HAP-1 (cell line): ENCODE measurements around the gene IL37.

Experiments used
- DNase-seq, 2 experiments: peaks; one replicate each; pipeline ENCODE4 v3.0.0-alpha.2; 2016 to 2020; ENCODE audit warnings: low spot score in 2 of 2
- H3K27me3 ChIP-seq: fragments of 250-450 bp; sonication (Bioruptor Pico); 2 replicates; pipeline ENCODE4 v1.5.1; 2020; ENCODE audit warnings: low read depth, mild to moderate bottlenecking, moderate library complexity
- H3K36me3 ChIP-seq: fragments of 250-450 bp; sonication (Bioruptor Pico); replicated peaks from 2 replicates; pipeline ENCODE4 v1.5.1; 2020; ENCODE audit warnings: mild to moderate bottlenecking
- H3K4me1 ChIP-seq: fragments of 250-450 bp; sonication (Bioruptor Pico); 2 replicates; pipeline ENCODE4 v1.5.1; 2020; ENCODE audit warnings: mild to moderate bottlenecking
- H3K4me3 ChIP-seq: fragments of 250-450 bp; sonication (Bioruptor Pico); 2 replicates; pipeline ENCODE4 v1.5.1; 2020; ENCODE audit warnings: mild to moderate bottlenecking, moderate library complexity
- H3K9me3 ChIP-seq: fragments of 250-450 bp; sonication (Bioruptor Pico); 2 replicates; pipeline ENCODE4 v1.5.1; 2020; ENCODE audit warnings: mild to moderate bottlenecking, moderate library complexity
- in situ Hi-C: fragments of 300-500 bp; cut with MboI; formaldehyde crosslinking; loops from 3 replicates; pipeline ENCODE4 v1.14.3; 2020; ENCODE audit warnings: low sequenced_read_pairs, inconsistent platforms, mixed read lengths

Gene IL37

DNA sequence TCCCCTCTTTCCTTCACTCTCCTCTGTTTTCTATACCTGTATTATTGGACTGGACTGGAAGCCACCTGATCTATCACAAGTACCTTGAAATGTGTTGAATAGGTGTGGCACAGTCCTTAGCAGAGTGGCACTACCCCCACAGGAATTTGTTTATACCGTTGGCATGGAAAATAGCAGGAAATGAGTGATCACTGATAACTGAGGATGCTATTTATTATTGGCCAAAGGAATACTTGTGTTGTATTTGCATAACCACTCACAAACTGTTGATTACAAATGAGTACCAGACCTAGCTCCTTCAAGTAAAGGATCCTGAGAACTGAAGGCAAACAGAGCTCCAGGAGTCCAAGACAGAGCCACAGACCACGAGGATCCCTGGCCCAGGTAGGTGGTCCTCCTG lies at the start of gene IL37:
Gene IL37, plus strand, starts transcription at position 301 of the 400 bp plus-strand sequence. CDS start 1,848 bp downstream, outside the sequence.
- no peaks in the 10 kb centered on the region for H3K9me3 ChIP-seq
- in situ Hi-C loops: no loop called here
- DNase-seq: no peak
- H3K4me1 ChIP-seq: no peaks in the 10 kb centered on the region
- H3K4me3 ChIP-seq: no peak within 1 kb of the TSS
- H3K27me3 ChIP-seq: no peaks in the 10 kb centered on the region
- H3K36me3 ChIP-seq: no peaks in the 10 kb centered on the region

GRCh38 chr2:112864072-112864471 lies 46.9 kb upstream of the IL37 start:
- Histone ChIP-seq H3K36me3 (no peaks in the 10 kb centered on the region), H3K27me3 (no peaks in the 10 kb centered on the region), H3K4me3 (no peak overlapping the region), H3K4me1 (no peaks in the 10 kb centered on the region; the same call in 1 of the 2 replicates), H3K9me3 (peaks cover 21% of the 10 kb centered on the region)
- in situ Hi-C loops: no loop called here
- no peak for DNase-seq

- Histone ChIP-seq H3K9me3 (peaks cover 3% of the 10 kb centered on the region), H3K36me3 (no peaks in the 10 kb centered on the region), H3K4me1 (peaks cover 8% of the 10 kb centered on the region), H3K4me3 (no peak overlapping the region), H3K27me3 (no peaks in the 10 kb centered on the region)
- in situ Hi-C loops: no loop called here
- no peak for DNase-seq
These were observed 44.7 kb upstream of the IL37 start for GRCh38 chr2:112866128-112866835.

DNA sequence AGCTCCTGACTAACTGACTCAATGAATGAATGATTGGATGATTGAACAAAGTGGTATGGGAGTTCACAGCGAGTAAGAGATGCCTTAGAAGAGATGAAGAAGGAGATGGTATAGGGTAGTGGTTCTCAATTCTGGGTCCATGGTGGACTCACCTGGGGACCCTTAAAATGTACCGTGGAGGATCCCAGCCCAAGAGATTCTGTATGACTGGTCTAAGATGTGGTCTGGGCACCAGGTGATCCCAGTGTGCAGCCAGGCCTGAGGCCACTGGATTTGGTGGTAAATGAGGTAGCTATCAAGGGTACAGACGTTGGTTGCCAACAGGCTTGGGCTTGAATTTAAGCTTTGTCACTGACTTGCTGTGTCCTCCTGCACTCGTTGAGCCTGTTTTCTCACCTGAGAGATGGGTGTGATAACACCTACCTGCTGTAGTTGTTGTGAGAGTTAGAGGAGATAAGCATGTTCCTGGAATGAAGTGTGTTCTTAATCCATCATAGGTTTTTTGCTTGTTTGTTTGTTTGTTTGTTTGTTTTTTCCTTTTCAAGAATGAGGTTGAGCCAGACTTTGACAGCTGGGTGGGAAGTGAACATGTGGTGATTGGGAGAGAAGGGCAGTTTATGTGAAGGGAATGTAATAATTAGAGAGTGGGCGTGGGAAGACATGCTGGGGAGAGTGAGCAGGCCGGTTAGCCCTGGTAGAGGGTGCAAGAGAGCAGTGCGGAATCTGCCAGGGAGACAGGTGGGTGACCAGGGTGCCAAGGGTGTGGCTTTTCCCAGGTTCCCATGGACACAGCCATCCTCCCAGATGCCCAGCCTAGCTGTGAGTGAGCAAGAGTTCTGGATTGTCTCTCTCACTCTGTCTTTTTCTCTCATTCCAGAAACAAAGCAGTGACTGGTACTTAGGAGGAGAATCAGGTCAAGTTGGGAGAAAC lies 43.0 kb upstream of the IL37 start:
- Histone ChIP-seq H3K36me3 (no peaks in the 10 kb centered on the region), H3K9me3 (no peaks in the 10 kb centered on the region; the same call in 1 of the 2 replicates), H3K4me3 (no peak overlapping the region), H3K27me3 (0 out of 2 replicates have a peak, but pooled peaks cover 3% of the 10 kb centered on the region), H3K4me1 (peaks cover 8% of the 10 kb centered on the region)
- no peak for DNase-seq
- in situ Hi-C loops: no loop called here

DNA sequence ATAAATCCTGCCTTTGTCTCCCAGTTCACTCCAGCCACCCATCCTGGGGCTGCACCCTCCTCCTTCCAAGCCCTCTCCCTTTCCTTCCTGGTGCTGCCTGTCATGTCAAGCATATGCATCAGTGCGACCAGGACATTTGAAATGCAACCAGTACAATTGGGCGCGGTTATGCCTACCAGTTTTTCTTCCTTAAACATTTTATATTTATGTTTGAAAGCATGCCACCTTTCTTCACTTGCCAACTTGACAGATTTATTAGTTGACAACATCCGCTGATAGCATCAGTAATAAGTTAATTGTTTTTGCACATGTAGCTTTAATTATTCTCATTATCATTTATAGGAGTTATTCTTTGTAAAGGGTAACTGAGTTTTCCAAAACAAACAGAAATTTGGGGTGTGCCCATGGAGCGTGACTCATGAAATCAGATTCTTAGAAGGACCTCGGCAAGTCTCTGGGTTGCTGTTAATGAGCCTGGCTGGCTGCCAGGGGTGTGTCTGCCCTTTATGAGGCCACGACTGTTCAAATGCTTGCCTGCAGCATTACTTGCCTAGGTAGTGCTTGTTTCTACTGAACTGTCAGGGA lies 41.6 kb upstream of the IL37 start:
- Histone ChIP-seq H3K27me3 (peaks cover 3% of the 10 kb centered on the region; the same call in 1 of the 2 replicates), H3K9me3 (no peaks in the 10 kb centered on the region), H3K4me3 (no peak overlapping the region), H3K36me3 (no peaks in the 10 kb centered on the region), H3K4me1 (peaks cover 8% of the 10 kb centered on the region)
- DNase-seq: peak; percentile 72 to 87
- in situ Hi-C loops: no loop called here

GRCh38 chr2:112870841-112871835 lies 39.8 kb upstream of the IL37 start:
- Histone ChIP-seq H3K27me3 (peaks cover 3% of the 10 kb centered on the region; the same call in 1 of the 2 replicates), H3K4me1 (peaks cover 8% of the 10 kb centered on the region), H3K9me3 (no peaks in the 10 kb centered on the region), H3K4me3 (no peak overlapping the region), H3K36me3 (no peaks in the 10 kb centered on the region)
- in situ Hi-C loops: no loop called here
- DNase-seq: no peak

DNA sequence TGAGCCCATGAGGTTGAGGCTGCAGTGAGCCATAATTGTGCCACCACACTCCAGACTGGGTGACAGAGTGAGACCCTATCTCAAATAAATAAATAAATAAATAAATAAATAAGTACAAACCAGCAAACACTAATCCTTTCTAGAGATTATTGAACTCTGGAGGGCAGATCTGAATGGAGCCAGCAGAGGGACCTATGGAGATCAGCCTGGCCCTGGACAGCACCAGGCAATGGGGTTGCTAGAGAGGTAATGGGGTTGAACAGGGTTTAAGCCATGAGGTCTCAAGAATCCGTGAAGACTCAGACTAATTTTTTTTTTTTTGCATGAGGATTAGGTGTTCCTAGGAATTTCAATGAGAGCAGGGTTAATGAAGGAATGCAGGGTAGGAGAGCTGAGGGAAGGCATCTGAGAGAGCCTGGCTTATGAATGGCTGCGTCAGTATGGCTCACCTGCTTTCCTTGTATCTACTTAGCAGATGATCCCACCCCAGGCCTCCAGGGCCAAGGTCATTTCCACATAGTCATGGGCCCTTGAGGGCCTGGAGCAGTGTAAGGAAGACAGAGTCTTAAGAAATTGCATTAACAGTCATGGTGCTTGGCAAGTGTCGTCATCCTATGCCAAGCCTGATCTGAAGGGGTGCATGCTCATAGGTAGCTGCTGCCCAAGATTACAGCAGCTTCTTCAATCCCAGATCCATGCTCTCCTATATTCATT lies 34.6 kb upstream of the IL37 start:
- Histone ChIP-seq H3K36me3 (no peaks in the 10 kb centered on the region), H3K4me3 (no peak overlapping the region), H3K9me3 (no peaks in the 10 kb centered on the region), H3K4me1 (no peaks in the 10 kb centered on the region), H3K27me3 (peaks cover 3% of the 10 kb centered on the region; the same call in 1 of the 2 replicates)
- DNase-seq: no peak
- in situ Hi-C loops: loop anchor here (5.0 kb wide), 1 partner anchor 124 kb away; no protein-coding TSS in a partner anchor

DNA sequence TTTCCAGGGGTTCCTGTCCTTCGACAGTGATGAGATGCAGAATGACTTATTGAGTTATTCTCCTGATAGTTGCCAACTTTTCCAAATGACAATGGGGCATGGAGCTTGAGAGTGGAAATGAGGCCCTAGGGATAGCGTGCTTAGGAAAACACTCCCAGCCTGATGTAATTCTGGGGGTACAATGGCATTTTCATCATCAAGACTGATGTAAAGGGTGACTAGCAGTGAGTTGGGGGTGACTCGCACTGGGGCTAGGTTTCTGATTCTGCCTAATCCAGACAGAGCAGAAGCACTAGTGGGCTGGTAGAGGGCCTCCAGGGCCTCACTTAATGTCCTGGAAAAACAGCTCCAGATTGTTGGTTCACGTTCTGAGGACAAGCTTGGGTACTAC lies 34.0 kb upstream of the IL37 start:
- Histone ChIP-seq H3K9me3 (no peaks in the 10 kb centered on the region), H3K4me1 (no peaks in the 10 kb centered on the region), H3K36me3 (no peaks in the 10 kb centered on the region), H3K27me3 (peaks cover 3% of the 10 kb centered on the region; the same call in 1 of the 2 replicates), H3K4me3 (no peak overlapping the region)
- DNase-seq: no peak
- in situ Hi-C loops: loop anchor here (5.0 kb wide), 1 partner anchor 125 kb away; no protein-coding TSS in a partner anchor

DNA sequence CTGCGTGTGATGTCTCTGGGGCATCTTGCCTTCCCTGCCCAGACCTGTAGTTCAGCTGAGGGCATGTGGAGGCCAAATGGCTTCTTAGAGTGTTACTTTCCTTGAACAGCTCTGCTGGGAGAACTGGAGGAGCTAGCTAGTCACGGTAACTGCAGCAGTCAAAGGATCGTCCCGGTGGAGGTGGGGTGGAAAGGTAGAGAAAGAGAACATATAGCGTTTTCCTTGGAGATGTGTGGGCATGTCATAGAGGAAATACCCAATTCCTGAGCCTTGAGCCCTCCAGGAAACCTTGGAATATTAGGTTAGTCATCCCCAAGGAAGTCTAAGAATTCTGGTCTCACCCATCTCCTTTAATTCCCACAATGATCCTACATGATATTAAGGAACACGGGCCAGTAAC lies 33.5 kb upstream of the IL37 start:
- Histone ChIP-seq H3K9me3 (no peaks in the 10 kb centered on the region), H3K27me3 (peaks cover under 1% of the 10 kb centered on the region; the same call in 1 of the 2 replicates), H3K4me1 (no peaks in the 10 kb centered on the region), H3K4me3 (no peak overlapping the region), H3K36me3 (no peaks in the 10 kb centered on the region)
- in situ Hi-C loops: loop anchor here (5.0 kb wide), 1 partner anchor 125 kb away; no protein-coding TSS in a partner anchor
- no peak for DNase-seq

- no peaks in the 10 kb centered on the region for H3K9me3 ChIP-seq
- in situ Hi-C loops: loop anchor here (5.0 kb wide), 1 partner anchor 127 kb away; no protein-coding TSS in a partner anchor
- no peaks in the 10 kb centered on the region for H3K27me3 ChIP-seq
- H3K36me3 ChIP-seq: no peaks in the 10 kb centered on the region
- H3K4me1 ChIP-seq: no peaks in the 10 kb centered on the region
- no peak overlapping the region for H3K4me3 ChIP-seq
- DNase-seq: no peak
These were observed 31.4 kb upstream of the IL37 start for GRCh38 chr2:112879491-112880041.

DNA sequence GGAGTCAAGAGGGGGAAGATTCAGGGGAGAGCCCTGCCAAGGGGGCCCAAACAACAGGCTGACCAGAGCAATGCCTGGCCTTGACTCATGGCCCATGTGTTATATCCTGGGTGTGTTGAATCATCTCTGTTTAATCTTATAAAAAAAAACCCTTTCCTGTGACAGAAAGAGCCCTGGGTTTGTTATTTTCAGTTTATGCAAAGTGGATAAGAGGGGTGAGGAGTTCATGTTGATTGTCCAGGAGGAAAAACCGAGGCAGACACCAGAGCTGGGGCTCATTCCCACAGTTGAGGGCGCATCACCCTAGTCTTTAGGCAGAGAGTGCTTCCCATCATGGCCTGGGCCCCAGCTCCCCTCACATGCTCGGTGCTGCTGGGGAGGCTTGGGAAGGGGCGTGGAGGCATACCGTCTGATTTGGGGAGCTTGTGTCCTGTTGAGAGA lies 30.9 kb upstream of the IL37 start:
- in situ Hi-C loops: no loop called here
- H3K9me3 ChIP-seq: no peaks in the 10 kb centered on the region
- no peak for DNase-seq
- no peaks in the 10 kb centered on the region for H3K4me1 ChIP-seq
- no peaks in the 10 kb centered on the region for H3K36me3 ChIP-seq
- H3K27me3 ChIP-seq: no peaks in the 10 kb centered on the region
- H3K4me3 ChIP-seq: no peak overlapping the region

GRCh38 chr2:112880696-112881095 lies 30.3 kb upstream of the IL37 start:
- no peaks in the 10 kb centered on the region for H3K4me1 ChIP-seq
- H3K9me3 ChIP-seq: no peaks in the 10 kb centered on the region
- no peak overlapping the region for H3K4me3 ChIP-seq
- H3K27me3 ChIP-seq: no peaks in the 10 kb centered on the region
- DNase-seq: no peak
- no peaks in the 10 kb centered on the region for H3K36me3 ChIP-seq
- in situ Hi-C loops: no loop called here
